NOMO-1 (cell line): ENCODE results near the gene JAKMIP2.

Experiments
- DNase-seq, 2 experiments: peaks; one replicate each; lab custom pipeline; 2025; ENCODE audit not compliant: unreplicated experiment in 2 of 2; lab: John Stamatoyannopoulos, UW

The JAKMIP2 gene

GRCh38 chr5:147708708-147709107 is 73.8 kb downstream of the JAKMIP2 start:
- DNase-seq = no peak

- no peak for DNase-seq
These were observed 78.0 kb downstream of the JAKMIP2 start for GRCh38 chr5:147704544-147704943.

GRCh38 chr5:147701468-147701867 is 81.1 kb downstream of the JAKMIP2 start:
- no peak for DNase-seq

GRCh38 chr5:147699496-147700088 is 82.9 kb downstream of the JAKMIP2 start:
- DNase-seq = no peak

- DNase-seq = no peak
These were observed 85.1 kb downstream of the JAKMIP2 start for GRCh38 chr5:147697380-147697779.

- DNase-seq = no peak
These were observed 87.8 kb downstream of the JAKMIP2 start for GRCh38 chr5:147694772-147695171.

GRCh38 chr5:147693233-147693632 is 89.3 kb downstream of the JAKMIP2 start:
- DNase-seq = no peak

GRCh38 chr5:147691130-147691529 is 91.4 kb downstream of the JAKMIP2 start:
- no peak for DNase-seq

- no peak for DNase-seq
These were observed 91.9 kb downstream of the JAKMIP2 start for GRCh38 chr5:147690595-147690994.

GRCh38 chr5:147689426-147689825 is 93.1 kb downstream of the JAKMIP2 start:
- DNase-seq = no peak

GRCh38 chr5:147688656-147689356 is 93.7 kb downstream of the JAKMIP2 start:
- no peak for DNase-seq

- DNase-seq = no peak
These were observed 95.4 kb downstream of the JAKMIP2 start for GRCh38 chr5:147687118-147687517.

GRCh38 chr5:147686421-147686820 is 96.1 kb downstream of the JAKMIP2 start:
- DNase-seq = no peak

- DNase-seq = no peak
These were observed 96.5 kb downstream of the JAKMIP2 start for GRCh38 chr5:147685993-147686392.

GRCh38 chr5:147675168-147675567 is 107.4 kb downstream of the JAKMIP2 start:
- no peak for DNase-seq

- DNase-seq = no peak
These were observed 108.1 kb downstream of the JAKMIP2 start for GRCh38 chr5:147674411-147674810.

- no peak for DNase-seq
These were observed 108.7 kb downstream of the JAKMIP2 start for GRCh38 chr5:147673791-147674190.

GRCh38 chr5:147673266-147673665 is 109.3 kb downstream of the JAKMIP2 start:
- DNase-seq = no peak

- DNase-seq = no peak
These were observed 111.2 kb downstream of the JAKMIP2 start for GRCh38 chr5:147671365-147671764.

GRCh38 chr5:147670815-147671214 is 111.7 kb downstream of the JAKMIP2 start:
- DNase-seq = no peak

GRCh38 chr5:147669169-147669869 is 113.2 kb downstream of the JAKMIP2 start:
- no peak for DNase-seq

GRCh38 chr5:147668385-147668784 is 114.1 kb downstream of the JAKMIP2 start:
- no peak for DNase-seq
